GM19193 (cell line): ENCODE data around the gene RAB3B.

Source experiments
- POLR2A ChIP-seq: IDR thresholded peaks from 4 replicates; pipeline ENCODE4 v1.6.1; 2011; ENCODE audit not compliant: insufficient read depth, insufficient read length; ENCODE audit errors: extremely low read depth

Gene RAB3B

GRCh38 chr1:51948491-51948915 lies 42.0 kb downstream of the RAB3B start:
- no peak for TF ChIP-seq POLR2A

- TF ChIP-seq POLR2A = no peak
Observed at GRCh38 chr1:51946300-51946699, 44.2 kb downstream of the RAB3B start.

- no peak for TF ChIP-seq POLR2A
Observed at GRCh38 chr1:51945591-51945990, 44.9 kb downstream of the RAB3B start.

- TF ChIP-seq POLR2A = no peak
Observed at GRCh38 chr1:51942281-51942680, 48.2 kb downstream of the RAB3B start.

GRCh38 chr1:51941528-51941927 lies 49.0 kb downstream of the RAB3B start:
- no peak for TF ChIP-seq POLR2A

- no peak for TF ChIP-seq POLR2A
Observed at GRCh38 chr1:51937112-51937511, 53.4 kb downstream of the RAB3B start.

- TF ChIP-seq POLR2A = no peak
Observed at GRCh38 chr1:51936531-51936930, 54.0 kb downstream of the RAB3B start.

GRCh38 chr1:51933344-51933743 lies 57.2 kb downstream of the RAB3B start:
- TF ChIP-seq POLR2A = no peak

- TF ChIP-seq POLR2A = no peak
Observed at GRCh38 chr1:51930329-51930728, 60.2 kb downstream of the RAB3B start.

GRCh38 chr1:51928896-51929295 lies 61.6 kb downstream of the RAB3B start:
- TF ChIP-seq POLR2A = no peak

- no peak for TF ChIP-seq POLR2A
Observed at GRCh38 chr1:51927029-51927428, 63.5 kb downstream of the RAB3B start.

- no peak for TF ChIP-seq POLR2A
Observed at GRCh38 chr1:51926171-51926812, 64.2 kb downstream of the RAB3B start.

- no peak for TF ChIP-seq POLR2A
Observed at GRCh38 chr1:51924455-51924854, 66.0 kb downstream of the RAB3B start.

GRCh38 chr1:51922040-51922439 lies 68.5 kb downstream of the RAB3B start:
- no peak for TF ChIP-seq POLR2A

- no peak for TF ChIP-seq POLR2A
Observed at GRCh38 chr1:51920130-51920529, 70.4 kb downstream of the RAB3B start.

- no peak for TF ChIP-seq POLR2A
Observed at GRCh38 chr1:51919684-51920083, 70.8 kb downstream of the RAB3B start.
